ENCODE data around the gene SECISBP2.
"Not testable (repeated sequence)": the region's sequence is repeated elsewhere in the genome, so short reads cannot be mapped to it uniquely, and the experiment has no call there.

Gene SECISBP2

DNA sequence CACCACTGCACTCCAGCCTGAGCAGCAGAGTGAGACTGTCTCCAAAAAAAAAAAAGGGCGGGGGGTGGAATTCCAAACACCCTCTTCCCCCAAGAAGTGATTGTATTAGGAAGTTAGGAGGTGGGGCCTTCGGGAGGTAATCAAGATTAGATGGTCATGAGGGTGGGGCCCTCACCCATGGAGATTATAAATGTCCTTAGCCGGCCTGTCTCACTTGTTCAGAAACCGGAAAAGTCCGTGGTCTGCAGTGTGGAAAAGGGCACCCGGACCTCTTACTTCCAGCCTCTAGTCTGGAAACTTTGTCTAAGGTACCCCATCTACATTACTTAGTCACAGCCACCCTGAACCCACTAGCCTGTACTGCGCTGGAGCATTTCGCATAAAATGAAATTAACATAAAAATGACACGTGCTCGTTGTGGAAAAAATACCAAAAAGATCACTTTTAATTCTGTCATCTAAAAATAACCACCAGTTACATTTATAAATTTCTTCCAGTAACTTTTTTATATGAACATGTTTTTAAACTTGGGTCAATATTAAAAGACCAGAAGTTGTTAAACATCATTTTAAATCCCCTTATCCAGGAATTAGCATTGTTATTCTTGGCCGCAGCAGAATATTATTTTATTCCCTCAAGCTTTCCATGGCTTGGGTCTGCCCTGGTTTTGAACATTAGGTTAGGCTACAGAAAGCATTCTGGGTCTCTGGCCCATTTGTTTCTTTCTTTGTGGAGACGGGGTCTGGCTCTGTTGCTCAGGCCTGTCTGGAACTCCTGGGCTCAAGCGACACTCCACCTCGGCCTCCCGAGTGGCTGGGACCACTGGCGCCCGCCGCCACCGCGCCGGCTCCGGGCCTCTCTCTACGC lies 8.5 kb upstream of the SECISBP2 start:
- no peak for DNase-seq (ENCODE audit: low spot score)

DNA sequence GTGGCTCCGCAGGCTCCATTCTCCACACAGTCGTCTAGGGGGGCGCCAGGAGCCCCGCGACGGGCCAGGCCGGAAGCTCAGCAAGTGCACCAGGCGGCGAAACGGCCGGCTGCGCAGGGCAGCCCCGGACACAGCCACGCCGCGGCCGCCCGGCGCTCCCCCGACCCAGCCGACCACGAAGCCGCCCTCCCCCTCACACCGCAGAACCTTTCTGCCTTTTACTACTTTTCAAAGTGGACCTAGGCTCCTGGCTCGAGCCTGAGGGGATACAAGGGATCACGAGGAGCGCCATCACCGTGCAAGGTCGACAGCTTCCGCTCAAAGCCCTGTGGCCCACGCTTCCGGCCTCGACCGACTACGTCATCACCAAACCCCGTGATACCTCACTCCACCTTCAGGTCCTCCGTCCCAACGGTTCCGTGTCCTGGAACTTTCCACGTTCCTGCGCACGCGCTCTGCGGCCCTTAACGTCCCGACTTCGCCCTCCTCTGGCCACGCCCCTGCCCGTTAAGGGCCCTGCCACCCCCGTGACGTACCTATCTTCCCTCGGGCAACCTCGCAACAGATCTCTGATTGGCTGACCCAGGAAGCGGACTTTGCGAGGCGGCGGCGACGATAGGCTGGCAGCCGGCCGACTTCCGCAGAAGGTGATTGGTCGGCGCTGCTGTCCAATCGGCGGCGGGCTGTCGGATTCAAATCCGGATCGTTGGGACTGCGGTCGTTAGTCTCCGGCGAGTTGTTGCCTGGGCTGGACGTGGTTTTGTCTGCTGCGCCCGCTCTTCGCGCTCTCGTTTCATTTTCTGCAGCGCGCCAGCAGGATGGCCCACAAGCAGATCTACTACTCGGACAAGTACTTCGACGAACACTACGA lies 7.6 kb upstream of the SECISBP2 start, which contains the start of gene CKS2:
Gene CKS2, plus strand, starts transcription at position 721 of the 871 bp plus-strand sequence. Its CDS starts 98 bp downstream, at position 819.
- DNase-seq (ENCODE audit: low spot score): peak; percentile 100

DNA sequence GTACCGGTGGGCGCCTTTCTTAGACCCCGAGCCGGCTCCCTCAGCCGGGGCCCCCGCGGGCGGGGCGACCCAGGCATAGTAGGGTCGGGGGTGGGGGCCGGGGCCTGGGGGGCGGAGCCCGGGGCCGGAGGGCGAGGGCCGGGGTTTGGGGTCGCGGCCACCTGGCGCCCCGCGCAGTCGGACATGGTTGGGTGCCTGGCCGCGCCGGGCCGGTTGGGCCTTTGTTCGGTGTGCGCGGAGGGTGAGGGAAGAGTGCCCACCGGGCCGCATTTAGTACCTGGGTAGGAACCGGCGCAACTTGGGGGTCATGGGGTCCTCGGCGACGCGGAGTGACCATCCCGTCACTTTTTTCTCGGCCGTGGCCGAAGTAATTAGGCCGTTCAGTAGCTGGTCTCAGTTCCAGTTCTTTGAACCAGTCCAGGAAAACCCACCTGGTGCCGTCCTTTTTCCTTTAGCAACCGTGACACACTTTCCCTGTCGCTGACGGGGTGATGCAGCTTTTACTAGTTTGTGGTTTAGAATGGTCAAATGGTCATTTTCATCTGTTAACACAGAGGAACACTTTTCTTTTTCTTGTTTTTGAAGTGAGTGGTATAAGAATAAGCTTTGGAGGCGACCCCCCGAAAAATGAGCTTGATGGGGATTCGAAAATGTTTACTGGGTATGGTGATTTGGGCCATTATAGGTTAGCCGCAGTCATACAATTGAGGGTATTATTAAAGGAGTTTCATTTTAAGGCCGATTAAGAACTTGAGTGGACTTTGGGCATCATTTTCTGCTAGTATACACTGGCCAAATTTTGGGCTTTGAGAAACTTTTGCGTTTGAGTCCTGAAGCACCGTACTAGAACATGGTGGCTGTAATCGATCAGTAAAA lies 6.7 kb upstream of the SECISBP2 start:
- no peak for DNase-seq (ENCODE audit: low spot score)

DNA sequence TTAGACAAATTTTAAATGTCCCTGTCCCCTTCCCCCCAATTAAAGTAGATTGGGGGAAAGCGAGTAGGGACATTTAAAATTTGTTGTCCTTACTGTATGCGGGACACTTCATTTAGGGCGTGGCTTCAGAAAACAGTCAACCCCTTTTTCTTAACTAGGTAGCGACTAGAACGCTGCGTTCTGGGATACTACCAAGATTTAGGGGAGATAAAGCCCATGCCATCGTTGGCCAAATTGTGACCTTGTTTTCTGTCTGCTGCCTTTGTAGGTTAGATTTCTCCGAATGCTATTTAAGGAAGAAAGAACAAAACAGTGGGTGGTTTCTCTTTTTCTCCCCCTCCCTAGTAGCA lies 6.1 kb upstream of the SECISBP2 start:
- DNase-seq (ENCODE audit: low spot score): no peak

- no peak for DNase-seq (ENCODE audit: low spot score)
Observed at GRCh38 chr9:89313842-89314241, 4.5 kb upstream of the SECISBP2 start.

DNA sequence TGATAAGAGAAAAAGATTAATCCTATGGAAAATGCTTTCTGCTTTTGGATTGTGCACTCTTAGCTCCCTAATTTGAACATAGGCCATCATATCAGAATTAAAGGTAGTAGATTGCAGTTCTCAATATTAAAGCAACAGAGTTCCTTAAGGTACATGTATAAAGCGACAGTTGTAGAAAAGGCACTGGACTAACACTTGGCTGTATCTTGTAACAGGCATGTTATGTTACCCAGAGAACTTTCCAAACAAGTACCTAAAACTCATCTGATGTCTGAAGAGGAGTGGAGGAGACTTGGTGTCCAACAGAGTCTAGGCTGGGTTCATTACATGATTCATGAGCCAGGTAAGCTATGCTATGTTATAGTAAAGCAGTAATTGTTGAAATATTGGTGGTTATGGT lies 3.3 kb upstream of the SECISBP2 start:
- DNase-seq (ENCODE audit: low spot score): no peak

- DNase-seq (ENCODE audit: low spot score): no peak
Observed at GRCh38 chr9:89315482-89315881, 2.8 kb upstream of the SECISBP2 start.

- DNase-seq (ENCODE audit: low spot score): no peak
Observed at GRCh38 chr9:89317282-89317681, 1.0 kb upstream of the SECISBP2 start.

- DNase-seq (ENCODE audit: low spot score): no peak
Observed at GRCh38 chr9:89319015-89319905, 960 bp downstream of the SECISBP2 start.

- no peak for DNase-seq (ENCODE audit: low spot score)
Observed at GRCh38 chr9:89323390-89323789, 5.1 kb downstream of the SECISBP2 start.

DNA sequence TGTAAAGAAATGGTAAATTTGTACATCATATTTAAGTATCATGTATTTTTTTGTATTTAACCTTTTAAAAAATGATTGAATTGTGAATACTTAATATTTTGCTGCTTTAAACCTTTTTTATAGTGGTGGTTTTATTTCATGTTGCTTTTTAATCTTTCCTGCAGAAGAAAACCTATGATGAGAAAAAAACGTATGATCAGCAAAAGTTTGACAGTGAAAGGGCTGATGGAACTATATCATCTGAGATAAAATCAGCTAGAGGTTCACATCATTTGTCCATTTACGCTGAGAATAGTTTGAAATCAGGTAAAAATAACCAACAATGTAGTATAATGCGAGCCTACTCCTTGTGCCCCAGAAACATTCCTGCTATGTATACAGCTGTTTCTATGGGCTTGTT lies 7.4 kb downstream of the SECISBP2 start:
- DNase-seq (ENCODE audit: low spot score): no peak

DNA sequence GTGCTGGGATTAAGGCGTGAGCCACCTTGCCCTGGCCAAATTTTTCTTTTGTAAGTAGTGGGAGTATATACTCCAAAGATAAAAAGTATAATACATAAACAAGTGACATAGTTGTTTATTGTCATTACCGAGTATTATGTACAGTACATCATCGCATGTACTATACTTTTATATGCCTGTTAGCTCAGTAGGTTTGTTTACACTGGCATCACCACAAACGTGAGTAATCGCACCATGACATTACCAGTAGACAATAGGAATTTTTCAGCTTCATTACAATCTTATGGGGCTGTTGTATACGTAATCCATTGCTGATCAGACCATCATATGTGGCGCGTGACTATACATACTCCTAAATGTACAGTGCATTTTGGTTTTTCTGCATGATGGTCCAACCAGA lies 9.8 kb downstream of the SECISBP2 start:
- DNase-seq (ENCODE audit: low spot score): no peak

GRCh38 chr9:89329917-89330316 lies 11.6 kb downstream of the SECISBP2 start:
- no peak for DNase-seq (ENCODE audit: low spot score)

GRCh38 chr9:89330513-89330912 lies 12.2 kb downstream of the SECISBP2 start:
- no peak for DNase-seq (ENCODE audit: low spot score)

DNA sequence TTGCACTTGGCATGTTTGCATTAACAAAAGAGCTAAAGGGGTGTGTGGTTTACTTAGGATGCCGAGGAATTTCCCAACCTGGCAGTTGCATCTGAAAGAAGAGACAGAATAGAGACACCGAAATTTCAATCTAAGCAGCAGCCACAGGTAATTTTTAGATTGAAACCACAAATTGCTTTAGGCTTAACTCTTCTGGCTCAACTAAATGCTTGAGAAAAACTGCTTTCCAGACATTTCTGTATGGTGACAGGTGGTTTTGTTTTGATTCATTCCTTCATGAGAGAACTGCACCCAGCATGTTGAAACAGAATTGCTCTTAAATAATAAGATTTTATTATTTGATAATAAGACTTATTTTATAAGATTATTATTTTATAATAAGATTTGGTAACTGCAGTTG lies 21.5 kb downstream of the SECISBP2 start:
- no peak for DNase-seq (ENCODE audit: low spot score)

GRCh38 chr9:89340332-89340731 lies 22.0 kb downstream of the SECISBP2 start:
- DNase-seq (ENCODE audit: low spot score): no peak

- DNase-seq (ENCODE audit: low spot score): no peak
Observed at GRCh38 chr9:89342213-89342612, 23.9 kb downstream of the SECISBP2 start.

- no peak for DNase-seq (ENCODE audit: low spot score)
Observed at GRCh38 chr9:89342948-89343347, 24.6 kb downstream of the SECISBP2 start.

GRCh38 chr9:89343812-89344211 lies 25.5 kb downstream of the SECISBP2 start:
- not testable (repeated sequence) for DNase-seq (ENCODE audit: low spot score)

DNA sequence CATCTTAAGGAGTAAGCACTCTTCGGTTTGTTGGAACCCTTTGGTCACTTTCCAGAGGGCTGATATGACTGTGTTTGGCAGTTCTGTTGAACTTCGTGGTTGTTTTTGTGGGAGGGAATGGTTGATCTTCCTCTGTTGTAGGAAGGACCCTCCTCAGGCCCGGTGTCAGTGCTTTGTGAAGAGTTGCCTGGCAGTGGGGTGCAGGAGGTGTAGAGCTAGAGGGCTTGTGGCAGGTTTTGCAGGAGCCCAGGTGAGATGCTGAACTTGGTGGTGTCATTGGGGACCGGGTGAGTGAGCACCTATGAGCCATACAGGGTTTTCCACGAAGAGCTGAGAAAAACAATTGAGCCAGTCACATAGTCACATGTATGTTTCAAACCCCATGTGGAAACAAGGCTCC lies 27.2 kb downstream of the SECISBP2 start:
- no peak for DNase-seq (ENCODE audit: low spot score)

DNA sequence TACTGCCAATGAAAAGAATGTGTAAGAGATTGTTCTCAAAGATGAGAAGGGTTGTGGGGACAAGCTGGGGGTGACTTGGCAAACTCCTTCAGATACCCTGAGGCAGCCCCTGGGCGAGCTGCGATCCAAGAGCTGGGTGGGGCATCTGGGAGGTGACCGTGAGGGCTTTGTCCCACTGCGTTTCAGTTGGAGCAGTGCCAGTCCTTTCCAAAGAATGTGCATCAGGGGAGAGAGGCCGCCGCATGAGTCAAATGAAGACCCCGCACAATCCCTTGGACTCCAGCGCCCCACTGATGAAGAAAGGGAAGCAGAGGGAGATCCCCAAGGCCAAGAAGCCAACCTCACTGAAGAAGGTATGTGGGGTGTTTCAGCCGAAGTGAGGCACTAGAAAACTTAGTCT lies 28.4 kb downstream of the SECISBP2 start:
- no peak for DNase-seq (ENCODE audit: low spot score)

All from kidney capillary endothelial cell (primary cell).